GM12873 (cell line): ENCODE measurements around the gene FAM204A.

Source experiments
- CTCF ChIP-seq: IDR thresholded peaks from 2 replicates; pipeline ENCODE4 v1.5.1; 2012; ENCODE audit warnings: low read depth, mild to moderate bottlenecking, moderate library complexity, low read length, control low read depth; ENCODE audit not compliant: insufficient read depth; ENCODE audit errors: missing control alignments

The FAM204A gene

GRCh38 chr10:118278649-118279048 is 63.5 kb downstream of the FAM204A start:
- no peak for TF ChIP-seq CTCF

GRCh38 chr10:118277871-118278270 is 64.3 kb downstream of the FAM204A start:
- no peak for TF ChIP-seq CTCF

GRCh38 chr10:118276727-118277126 is 65.4 kb downstream of the FAM204A start:
- TF ChIP-seq CTCF: no peak

- TF ChIP-seq CTCF: no peak
Measured at GRCh38 chr10:118276204-118276603, 65.9 kb downstream of the FAM204A start.

GRCh38 chr10:118273662-118274061 is 68.5 kb downstream of the FAM204A start:
- TF ChIP-seq CTCF: no peak

- no peak for TF ChIP-seq CTCF
Measured at GRCh38 chr10:118272767-118273166, 69.4 kb downstream of the FAM204A start.

- TF ChIP-seq CTCF: no peak
Measured at GRCh38 chr10:118272149-118272721, 69.9 kb downstream of the FAM204A start.

GRCh38 chr10:118271671-118272070 is 70.5 kb downstream of the FAM204A start:
- TF ChIP-seq CTCF: no peak
